GM18507 (cell line): ENCODE data around the gene DOCK3.
"Not testable (repeated sequence)": the region's sequence is repeated elsewhere in the genome, so short reads cannot be mapped to it uniquely, and the experiment has no call there.

ENCODE experiments used
- DNase-seq: peaks from one replicate; pipeline ENCODE4 v3.0.0; 2011; ENCODE audit warnings: low read depth; ENCODE audit not compliant: insufficient read length; ENCODE audit errors: extremely low spot score
- FAIRE-seq: peaks from 2 replicates; lab custom pipeline; 2011; peaks lifted over from hg19 to GRCh38; lab: Jason Lieb, UNC

The DOCK3 gene

GRCh38 chr3:51333021-51333420 is 658.3 kb downstream of the DOCK3 start:
- FAIRE-seq (no peak), DNase-seq (no peak)

- no peak for DNase-seq
- no peak for FAIRE-seq
These were observed 661.5 kb downstream of the DOCK3 start for GRCh38 chr3:51336261-51336660.

GRCh38 chr3:51337666-51338065 is 662.9 kb downstream of the DOCK3 start:
- DNase-seq (no peak), FAIRE-seq (no peak)

- DNase-seq (no peak), FAIRE-seq (no peak)
These were observed 663.9 kb downstream of the DOCK3 start for GRCh38 chr3:51338632-51339031.

- FAIRE-seq = no peak
- no peak for DNase-seq
These were observed 665.5 kb downstream of the DOCK3 start for GRCh38 chr3:51340013-51340829.

GRCh38 chr3:51340989-51341636 is 666.4 kb downstream of the DOCK3 start:
- FAIRE-seq (no peak), DNase-seq (no peak)

GRCh38 chr3:51343918-51344687 is 669.4 kb downstream of the DOCK3 start:
- no peak for DNase-seq
- no peak for FAIRE-seq

GRCh38 chr3:51350751-51351150 is 676.0 kb downstream of the DOCK3 start:
- DNase-seq = no peak
- no peak for FAIRE-seq

GRCh38 chr3:51353131-51353530 is 678.4 kb downstream of the DOCK3 start:
- FAIRE-seq (no peak), DNase-seq (no peak)

- no peak for FAIRE-seq
- no peak for DNase-seq
These were observed 679.0 kb downstream of the DOCK3 start for GRCh38 chr3:51353691-51354090.

- DNase-seq = no peak
These were observed 679.4 kb downstream of the DOCK3 start for GRCh38 chr3:51354172-51354571.

GRCh38 chr3:51354731-51355615 is 680.2 kb downstream of the DOCK3 start:
- no peak for FAIRE-seq
- DNase-seq = no peak

More at GRCh38 chr3:51354172-51354571, 679.4 kb downstream of the DOCK3 start:
- no peak for FAIRE-seq

- no peak for FAIRE-seq
These were observed 681.3 kb downstream of the DOCK3 start for GRCh38 chr3:51355891-51356578.

GRCh38 chr3:51357856-51358255 is 683.1 kb downstream of the DOCK3 start:
- DNase-seq (no peak), FAIRE-seq (no peak)

More at GRCh38 chr3:51355891-51356578, 681.3 kb downstream of the DOCK3 start:
- no peak for DNase-seq

GRCh38 chr3:51358981-51359380 is 684.3 kb downstream of the DOCK3 start:
- FAIRE-seq = no peak
- DNase-seq = no peak

GRCh38 chr3:51360806-51361205 is 686.1 kb downstream of the DOCK3 start:
- FAIRE-seq (no peak), DNase-seq (no peak)

GRCh38 chr3:51361746-51362145 is 687.0 kb downstream of the DOCK3 start:
- DNase-seq = no peak
- FAIRE-seq = no peak

GRCh38 chr3:51362476-51362875 is 687.7 kb downstream of the DOCK3 start:
- FAIRE-seq (no peak), DNase-seq (no peak)

- DNase-seq, FAIRE-seq: not testable (repeated sequence)
These were observed 693.5 kb downstream of the DOCK3 start for GRCh38 chr3:51368276-51368675.
